GM21786 (cell line): Measurements from ENCODE around the gene DNA2.
"Not testable (repeated sequence)": the region's sequence is repeated elsewhere in the genome, so short reads cannot be mapped to it uniquely, and the experiment has no call there.

Source experiments
- ATAC-seq: cut with Tn5 transposase; IDR thresholded peaks from one replicate; pipeline ENCODE4 v1.9.1; 2021; ENCODE audit not compliant: unreplicated experiment

The DNA2 gene, protein sequence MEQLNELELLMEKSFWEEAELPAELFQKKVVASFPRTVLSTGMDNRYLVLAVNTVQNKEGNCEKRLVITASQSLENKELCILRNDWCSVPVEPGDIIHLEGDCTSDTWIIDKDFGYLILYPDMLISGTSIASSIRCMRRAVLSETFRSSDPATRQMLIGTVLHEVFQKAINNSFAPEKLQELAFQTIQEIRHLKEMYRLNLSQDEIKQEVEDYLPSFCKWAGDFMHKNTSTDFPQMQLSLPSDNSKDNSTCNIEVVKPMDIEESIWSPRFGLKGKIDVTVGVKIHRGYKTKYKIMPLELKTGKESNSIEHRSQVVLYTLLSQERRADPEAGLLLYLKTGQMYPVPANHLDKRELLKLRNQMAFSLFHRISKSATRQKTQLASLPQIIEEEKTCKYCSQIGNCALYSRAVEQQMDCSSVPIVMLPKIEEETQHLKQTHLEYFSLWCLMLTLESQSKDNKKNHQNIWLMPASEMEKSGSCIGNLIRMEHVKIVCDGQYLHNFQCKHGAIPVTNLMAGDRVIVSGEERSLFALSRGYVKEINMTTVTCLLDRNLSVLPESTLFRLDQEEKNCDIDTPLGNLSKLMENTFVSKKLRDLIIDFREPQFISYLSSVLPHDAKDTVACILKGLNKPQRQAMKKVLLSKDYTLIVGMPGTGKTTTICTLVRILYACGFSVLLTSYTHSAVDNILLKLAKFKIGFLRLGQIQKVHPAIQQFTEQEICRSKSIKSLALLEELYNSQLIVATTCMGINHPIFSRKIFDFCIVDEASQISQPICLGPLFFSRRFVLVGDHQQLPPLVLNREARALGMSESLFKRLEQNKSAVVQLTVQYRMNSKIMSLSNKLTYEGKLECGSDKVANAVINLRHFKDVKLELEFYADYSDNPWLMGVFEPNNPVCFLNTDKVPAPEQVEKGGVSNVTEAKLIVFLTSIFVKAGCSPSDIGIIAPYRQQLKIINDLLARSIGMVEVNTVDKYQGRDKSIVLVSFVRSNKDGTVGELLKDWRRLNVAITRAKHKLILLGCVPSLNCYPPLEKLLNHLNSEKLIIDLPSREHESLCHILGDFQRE

DNA sequence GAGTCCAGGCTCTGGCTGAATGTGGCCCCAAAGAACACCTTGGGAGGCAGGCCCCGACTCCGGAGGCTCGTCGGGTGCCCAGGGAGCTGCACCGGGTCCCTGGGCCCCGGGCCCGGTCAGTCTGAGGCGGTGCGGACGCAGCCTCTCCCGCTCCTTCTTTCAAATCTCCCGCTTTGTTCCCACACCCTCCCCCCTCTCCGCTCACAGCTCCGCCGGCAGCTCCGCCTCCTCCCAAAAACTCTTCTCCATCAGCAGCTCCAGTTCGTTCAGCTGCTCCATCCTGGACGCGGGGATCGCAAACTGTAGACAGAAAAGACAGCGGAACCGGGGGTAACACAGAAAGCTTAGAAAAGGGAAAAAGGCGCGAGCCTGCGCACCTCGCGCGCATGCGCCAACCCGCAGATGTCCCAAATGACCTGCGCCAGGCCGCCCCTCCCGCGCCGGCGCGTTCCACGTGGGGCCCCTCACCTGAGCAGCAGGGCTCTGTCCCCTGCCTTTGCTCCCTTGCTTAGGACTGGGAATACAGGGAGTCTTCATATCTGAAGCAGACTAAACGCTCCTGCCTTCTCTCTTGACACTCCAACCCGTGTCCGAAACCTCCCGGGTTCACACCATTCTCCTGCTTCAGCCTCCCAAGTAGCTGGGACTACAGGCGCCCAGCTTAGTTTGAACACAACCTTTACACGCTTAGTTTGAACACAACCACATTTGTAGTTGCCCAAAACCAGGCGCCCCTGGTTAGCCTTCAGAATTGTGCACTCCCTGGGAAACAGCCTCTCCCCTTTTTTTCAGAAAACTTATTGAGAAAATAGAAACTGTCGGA, at the start of gene DNA2:
TSS of gene DNA2 (minus strand) at position 388 of the 823 bp plus-strand sequence. CDS start at position 279, 109 bp downstream.
- ATAC-seq, result peak; percentile 77

DNA sequence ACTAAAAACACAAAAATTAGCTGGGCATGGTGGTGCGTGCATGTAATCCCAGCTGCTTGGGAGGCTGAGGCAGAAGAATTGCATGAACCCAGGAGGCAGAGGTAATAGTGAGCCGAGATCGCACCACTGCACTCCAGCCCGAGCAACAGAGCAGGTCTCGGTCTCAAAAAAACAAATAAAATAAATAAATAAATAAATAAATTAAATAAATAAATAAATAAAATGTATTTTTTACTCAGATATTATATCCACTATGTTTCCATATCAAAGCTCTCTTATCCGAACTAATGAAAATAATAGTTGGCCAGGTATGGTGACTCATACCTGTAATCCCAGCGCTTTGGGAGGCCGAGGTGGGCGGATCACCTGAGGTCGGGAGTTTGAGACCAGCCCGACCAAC, 46.8 kb upstream of the DNA2 start:
- not testable (repeated sequence) for ATAC-seq

DNA sequence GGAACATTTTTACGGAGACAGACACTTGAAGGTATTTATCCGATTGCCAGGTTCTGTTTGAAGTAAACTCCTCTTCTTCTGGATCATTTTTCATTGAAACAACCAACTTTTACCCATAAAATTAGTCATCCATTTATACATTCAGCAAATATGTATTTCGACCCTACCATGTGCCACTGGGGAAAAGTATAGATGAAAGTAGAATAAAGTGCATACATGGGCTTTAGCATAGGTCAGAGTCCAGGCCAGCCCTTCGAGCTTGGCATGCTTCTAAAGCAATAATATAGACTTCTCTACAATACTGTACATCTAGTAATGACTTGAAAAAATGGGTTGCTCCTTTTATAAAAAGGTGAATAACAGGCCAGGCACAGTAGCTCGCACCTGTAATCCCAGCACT, 45.4 kb upstream of the DNA2 start:
- no peak for ATAC-seq

DNA sequence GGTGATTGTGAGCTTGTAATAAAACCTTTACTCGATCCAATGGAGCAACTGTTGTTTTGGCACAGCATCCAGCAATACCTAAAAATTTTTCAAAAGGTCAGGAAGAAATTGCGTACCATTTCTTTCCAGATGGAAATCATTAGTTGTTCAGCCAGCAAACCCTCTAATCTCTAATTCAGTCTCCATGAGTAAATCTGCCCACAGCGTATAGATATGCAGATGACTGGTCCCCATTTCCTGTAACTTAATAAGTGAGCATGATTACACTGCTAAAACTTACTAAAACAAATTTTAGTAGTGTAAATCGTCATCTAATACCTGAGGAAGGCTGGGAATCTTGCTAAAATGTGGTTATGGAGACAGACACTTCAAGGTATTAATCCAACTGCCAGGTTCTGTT, 45.0 kb upstream of the DNA2 start:
- ATAC-seq, result no peak

DNA sequence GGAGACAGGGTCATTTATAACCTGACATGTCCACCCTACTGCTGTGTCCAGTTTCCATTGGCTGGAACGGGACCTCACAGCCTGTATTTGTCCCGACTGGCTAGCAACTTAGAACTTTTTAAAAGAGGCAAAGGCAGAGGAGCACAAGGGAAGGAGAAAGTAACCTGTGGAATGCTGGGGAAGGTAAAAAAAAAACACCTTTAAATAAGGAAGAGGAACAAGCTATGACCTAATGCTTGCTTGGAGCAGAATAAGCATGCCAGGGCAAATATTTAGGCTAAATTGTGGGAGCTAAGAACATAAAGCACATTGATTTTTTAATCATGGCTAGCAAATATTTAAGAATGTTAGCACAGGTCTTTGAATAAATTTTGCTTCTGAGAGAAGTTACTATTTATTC, 44.4 kb upstream of the DNA2 start:
- not testable (repeated sequence) for ATAC-seq

DNA sequence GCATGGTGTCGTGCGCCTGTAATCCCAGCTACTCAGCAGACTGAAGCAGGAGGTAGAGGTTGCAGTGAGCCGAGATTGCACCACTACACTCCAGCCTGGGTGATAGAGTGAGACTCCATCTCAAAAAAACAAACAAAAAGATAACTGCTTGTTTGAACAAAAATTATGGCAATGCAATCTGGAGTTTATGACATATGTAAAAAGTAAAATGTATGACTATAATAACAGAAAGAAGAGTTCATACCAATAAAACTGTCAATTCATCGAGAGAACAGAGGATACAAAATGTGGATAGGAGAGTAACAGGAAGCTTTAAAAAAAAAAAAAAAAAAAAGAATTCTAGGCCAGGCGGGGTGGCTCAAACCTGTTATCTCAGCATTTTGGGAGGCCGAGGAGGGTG, 36.3 kb upstream of the DNA2 start:
- ATAC-seq, result no peak

DNA sequence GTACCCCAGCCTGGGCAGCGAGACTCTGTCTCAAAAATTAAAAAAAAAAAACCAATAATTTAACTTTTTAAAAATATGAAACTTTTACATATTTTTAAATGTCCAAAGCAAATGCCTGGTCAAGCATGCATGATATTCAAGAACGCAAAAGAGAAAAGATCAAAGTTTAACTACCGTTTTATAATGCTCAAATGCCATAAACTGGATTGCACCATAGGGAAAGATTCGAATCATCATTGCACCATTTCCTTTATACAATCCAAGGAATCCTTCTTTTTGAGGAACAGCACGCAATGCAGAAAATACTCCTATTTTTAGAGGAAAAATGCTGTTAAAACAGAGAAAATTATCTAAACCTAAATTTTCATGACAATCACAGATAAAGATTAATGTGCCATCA, 34.6 kb upstream of the DNA2 start:
- no peak for ATAC-seq

DNA sequence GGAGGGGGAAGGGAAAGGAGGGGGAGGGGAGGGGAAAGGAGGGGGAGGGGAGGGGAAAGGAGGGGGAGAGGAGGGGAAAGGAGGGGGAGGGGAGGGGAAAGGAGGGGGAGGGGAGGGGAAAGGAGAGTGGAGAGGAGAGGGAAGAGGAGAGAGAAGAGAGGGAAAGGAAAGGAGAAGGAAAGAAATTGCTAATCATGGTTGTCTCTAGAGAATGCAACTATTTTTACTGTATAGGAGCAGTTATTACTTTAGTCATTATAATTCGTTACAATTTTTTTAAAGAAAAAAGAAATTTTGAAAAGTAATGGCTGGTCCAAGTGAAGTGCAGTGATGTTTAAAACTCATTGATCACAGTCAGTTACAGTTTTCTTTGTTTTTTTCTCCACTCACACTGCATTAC, 31.1 kb upstream of the DNA2 start:
- ATAC-seq, result no peak

DNA sequence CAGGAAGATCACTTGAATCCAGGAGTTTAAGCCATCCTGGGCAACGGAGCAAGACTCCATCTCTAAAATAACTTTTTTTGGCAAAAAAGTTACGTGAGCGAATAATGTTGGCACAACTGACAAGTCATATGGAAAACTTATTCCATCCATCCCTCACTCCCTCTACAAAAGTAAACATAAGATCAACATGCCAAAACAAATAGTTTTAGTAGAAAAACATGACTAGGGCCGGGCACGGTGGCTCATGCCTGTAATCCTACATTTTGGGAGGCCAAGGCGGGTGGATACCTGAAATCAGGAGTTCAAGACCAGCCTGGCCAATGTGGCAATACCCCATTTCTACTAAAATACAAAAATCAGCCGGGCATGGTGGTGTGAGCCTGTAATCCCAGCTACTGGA, 29.9 kb upstream of the DNA2 start:
- no peak for ATAC-seq

DNA sequence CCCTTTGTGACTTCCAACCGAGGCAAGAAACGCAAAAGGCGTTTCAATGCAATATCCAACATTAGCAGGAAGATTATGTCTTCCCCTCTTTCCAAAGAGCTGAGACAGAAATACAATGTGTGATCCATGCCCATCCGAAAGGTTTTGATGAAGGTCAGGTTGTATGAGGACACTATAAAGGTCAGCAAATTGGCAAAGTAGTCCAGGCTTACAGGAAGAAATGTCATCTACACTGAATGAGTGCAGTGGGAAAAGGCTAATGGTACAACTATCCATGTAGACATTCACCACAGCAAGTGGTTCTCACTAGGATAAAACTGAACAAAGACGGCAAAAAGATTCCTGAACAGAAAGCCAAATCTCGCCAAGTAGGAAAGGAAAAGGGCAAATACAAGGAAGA, 27.8 kb upstream of the DNA2 start:
- ATAC-seq, result no peak

DNA sequence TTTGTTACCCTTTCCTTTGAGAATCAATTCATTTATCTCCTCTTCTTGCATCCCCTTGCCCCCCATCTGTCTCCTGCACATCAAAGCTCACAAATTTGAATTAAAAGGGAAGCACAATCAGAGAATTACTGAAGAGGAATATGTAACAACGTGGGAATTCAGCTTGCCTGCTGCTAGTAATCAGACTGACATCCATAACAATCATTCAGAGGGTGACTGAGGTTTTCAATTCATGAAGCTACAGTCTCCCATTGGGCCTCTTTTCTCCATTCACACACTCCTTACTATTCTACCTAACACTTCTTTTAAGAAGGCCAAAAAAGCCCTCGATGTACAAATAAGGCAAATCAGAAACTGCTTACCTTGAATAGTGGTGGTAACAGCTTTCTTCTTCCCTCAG, 24.3 kb upstream of the DNA2 start:
- no peak for ATAC-seq

DNA sequence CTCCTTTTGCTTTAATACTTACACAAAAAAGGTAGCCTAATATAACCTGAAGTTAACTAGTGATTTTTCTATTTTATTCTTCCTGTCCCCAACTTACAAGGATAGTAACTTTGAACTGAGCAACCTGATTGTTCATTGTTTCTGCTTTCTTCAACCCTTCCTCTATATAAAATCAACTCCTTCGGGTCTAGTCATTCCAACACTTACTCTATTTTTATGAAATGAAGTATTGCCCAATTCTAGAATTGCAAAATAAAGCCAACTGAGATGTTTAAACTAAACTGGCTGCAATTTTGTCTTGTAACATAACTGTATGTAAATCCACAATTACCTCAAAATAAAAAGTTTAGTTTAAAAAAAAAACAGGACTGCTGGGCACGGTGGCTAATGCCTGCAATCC, 20.3 kb upstream of the DNA2 start:
- no peak for ATAC-seq

DNA sequence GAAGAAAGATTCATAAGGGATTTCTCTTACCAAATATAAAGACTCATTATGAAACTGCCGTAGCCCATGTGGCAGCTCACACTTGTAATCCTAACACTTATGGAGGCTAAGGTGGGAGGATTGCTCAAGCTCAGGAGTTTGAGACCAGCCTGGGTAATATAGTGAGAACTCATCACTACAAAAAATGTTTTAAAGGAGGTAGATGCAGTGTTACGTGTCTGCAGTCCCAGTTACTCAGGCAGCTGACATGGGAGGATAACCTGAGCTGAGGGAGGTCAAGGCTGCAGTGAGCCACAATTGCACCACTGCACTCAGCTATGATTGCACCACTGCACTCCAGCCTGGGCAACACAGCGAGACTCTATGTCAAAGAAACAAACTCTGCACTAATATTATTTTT, 18.1 kb upstream of the DNA2 start:
- ATAC-seq, result no peak

DNA sequence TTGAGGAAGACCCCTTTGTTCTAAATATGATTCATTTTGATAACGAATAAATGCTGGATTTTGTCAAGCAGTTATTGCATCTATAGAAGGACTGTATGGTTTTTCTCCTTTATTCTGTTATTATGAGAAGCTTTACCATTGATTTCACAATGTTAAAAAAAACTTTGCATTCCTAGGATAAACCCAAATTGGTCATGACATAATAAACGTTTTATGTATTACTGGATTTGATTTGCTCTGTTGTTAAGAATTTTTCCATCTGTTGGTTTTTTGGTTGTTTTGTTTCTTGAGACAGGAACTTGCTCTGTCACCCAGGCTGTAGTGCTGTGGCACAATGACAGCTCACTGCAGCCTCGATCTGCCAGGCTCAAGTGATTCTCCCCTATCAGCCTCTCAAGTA, 2.2 kb upstream of the DNA2 start:
- ATAC-seq, result no peak

DNA sequence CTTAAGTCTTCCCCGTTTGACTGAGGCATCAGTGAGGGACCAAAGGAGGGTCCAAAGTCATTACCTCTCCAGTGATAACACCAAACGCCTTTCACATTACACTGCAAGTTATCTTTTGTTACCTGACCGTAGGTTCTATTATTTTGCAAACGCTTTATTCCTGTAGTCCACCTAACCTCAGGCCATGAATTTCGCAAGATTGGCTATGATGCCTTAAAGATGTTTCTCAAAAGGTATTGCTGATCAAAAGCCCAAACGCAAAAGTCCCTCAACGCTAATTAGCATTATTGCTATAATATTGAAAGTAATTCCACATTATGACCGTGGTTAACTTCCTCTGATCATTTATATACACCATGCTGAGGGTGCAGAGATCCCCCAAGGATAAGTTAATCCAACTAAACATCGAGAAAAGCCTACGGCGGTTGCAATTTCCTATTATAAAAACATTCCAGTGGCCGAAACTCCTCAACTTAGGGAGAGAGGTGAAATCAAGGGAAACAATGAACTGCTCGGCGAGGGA, 649 bp downstream of the DNA2 start:
- ATAC-seq, result no peak

DNA sequence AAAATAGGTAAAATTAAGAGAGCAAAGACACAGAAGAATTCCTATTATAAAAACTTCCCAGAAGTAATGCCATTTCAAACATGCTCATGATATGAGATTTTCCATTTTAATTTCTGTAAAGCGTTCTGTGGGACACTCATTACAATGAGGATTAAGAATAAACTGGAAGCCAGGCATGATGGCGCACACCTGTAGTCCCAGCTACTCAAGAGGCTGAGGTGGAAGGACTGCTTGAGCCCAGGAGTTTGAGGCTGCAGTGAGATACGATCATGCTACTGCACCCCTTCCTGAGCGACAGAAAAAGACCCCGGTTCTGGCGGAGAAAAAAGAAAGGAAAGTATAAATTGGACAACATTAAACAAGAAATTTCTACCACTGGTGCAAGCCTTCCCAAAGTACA, 1.5 kb downstream of the DNA2 start:
- ATAC-seq, result no peak

DNA sequence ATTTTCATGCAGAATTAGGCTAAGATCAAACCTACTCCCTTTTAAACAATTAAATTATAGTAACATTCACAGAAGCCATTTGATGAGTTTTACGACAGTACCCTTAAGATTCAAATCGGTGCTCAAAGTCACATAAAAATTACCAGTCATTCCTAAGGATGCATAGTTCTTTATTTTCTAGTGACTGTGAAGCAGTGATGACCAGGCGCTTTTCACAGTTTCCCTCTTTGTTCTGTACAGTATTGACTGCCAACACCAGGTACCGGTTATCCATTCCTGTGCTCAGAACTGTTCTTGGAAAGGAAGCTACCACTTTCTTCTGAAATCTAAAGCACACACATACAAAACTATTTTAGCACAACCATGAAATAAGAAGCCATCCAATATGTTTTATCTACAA, 1.9 kb downstream of the DNA2 start:
- no peak for ATAC-seq

DNA sequence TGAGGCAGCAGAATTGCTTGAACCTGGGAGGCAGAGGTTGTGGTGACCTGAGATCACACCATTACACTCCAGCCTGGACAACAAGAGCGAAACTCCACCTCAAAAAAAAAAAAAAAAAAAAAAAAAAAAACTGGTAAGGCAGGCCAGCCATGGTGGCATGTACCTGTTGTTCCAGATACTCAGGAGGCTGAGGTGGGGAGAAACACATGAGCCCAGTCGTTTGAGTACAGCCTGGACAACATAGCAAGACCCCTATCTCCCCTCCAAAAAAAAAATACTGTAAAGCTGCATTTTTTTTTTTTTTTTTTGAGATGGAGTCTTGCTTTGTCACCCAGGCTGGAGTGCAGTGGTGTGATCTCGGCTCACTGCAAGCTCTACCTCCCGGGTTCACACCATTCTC, 7.0 kb downstream of the DNA2 start:
- ATAC-seq, result not testable (repeated sequence)

DNA sequence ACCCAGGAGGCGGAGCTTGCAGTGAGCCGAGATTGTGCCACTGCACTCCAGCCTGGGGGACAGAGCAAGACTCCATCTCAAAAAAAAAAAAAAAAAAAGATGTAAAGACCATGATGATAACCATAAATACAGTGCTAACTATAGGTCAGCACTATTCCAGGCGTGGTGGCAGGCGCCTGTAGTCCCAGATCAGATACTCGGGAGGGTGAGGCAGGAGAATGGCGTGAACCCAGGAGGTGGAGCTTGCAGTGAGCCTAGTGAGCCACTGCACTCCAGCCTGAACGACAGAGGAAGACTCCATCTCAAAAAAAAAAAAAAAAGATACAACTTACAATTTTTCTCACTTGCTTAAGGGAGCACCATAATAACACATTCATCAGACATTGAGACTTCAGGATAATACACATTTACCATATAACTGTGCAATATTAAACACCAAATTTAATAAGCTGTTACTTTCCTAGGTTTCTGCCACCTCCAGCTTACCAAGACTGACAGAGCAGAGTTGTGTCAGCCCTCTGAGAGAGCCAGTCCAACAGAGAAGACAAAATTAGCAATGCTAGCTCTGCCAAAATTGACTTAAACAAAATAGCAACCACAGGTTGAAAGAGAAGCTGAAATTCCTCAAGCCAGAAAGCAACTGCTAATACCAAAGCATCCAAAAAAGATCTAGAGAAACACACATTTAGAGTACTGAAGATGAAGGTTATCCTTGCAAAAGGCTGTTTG, 8.2 kb downstream of the DNA2 start:
- ATAC-seq, result no peak

DNA sequence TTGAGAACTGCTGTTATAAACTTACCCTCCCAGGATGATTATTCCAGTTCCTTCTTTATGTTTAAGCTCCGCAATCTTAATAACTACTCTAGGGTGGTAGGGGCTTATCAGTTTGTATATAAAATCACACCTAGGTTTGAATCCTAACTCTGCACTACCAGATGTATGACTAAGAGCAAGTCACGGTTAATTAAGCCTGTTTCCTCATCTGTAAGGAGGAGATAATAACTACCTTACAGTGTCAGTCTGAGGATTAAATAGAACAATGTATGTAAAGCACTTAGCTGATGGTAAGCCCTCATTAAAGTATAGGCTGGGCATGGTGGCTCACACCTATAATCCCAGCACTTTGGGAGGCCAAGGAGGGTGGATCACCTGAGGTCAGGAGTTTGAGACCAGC, 9.2 kb downstream of the DNA2 start:
- ATAC-seq, result no peak
